Tibial nerve (tissue), 3 donors: Measurements from ENCODE around the gene ABI3BP.

Source experiments
- CTCF ChIP-seq, 5 experiments: fragments of 200-600 bp in 3 of 5; fragments of 450-650 bp in 2 of 5; sonication (generic) in 3 of 5; IDR thresholded peaks; one replicate each; pipeline ENCODE4 v1.5.1; 2016 to 2019; ENCODE audit warnings: antibody characterized with exemption in 5 of 5, mild to moderate bottlenecking in 3 of 5, moderate library complexity in 2 of 5
- POLR2A ChIP-seq, 2 donors: fragments of 450-650 bp; IDR thresholded peaks; one replicate each; pipeline ENCODE4 v1.6.1; 2017; ENCODE audit warnings: antibody characterized with exemption in 2 of 2, mild to moderate bottlenecking in 2 of 2, moderate library complexity in 2 of 2

- TF ChIP-seq CTCF (IDR thresholded peaks at IDR 0.05) = no peak
- TF ChIP-seq POLR2A (IDR thresholded peaks at IDR 0.05) = no peak
Observed at GRCh38 chr3:101026881-101027280, 33.7 kb upstream of the ABI3BP start.
